K562 (cell line): ENCODE data around the gene KCNK1. TPM values are rescaled to one million over a fixed set of nuclear protein-coding genes. Genes with fewer than 3 reads are reported as not detected.

ENCODE experiments used
- ARID2 ChIP-seq: fragments of 450-650 bp; IDR thresholded peaks from 2 replicates; pipeline ENCODE4 v1.6.1; 2017; ENCODE audit warnings: antibody characterized with exemption, mild to moderate bottlenecking
- BRCA1 ChIP-seq, 2 experiments: fragments of 450-650 bp in 1 of 2; sonication (generic) in 1 of 2; formaldehyde crosslinking in 1 of 2; IDR thresholded peaks; 2 replicates each; pipeline versions ENCODE4 v1.5.0 to v1.6.1; 2017 to 2020; ENCODE audit warnings: mild to moderate bottlenecking in 1 of 2, missing genetic modification reagents in 1 of 2
- EGR1 ChIP-seq: fragments of 450-650 bp; conservative IDR thresholded peaks from 2 replicates; pipeline ENCODE4 v1.6.1; 2017; ENCODE audit warnings: mild to moderate bottlenecking
- FUS ChIP-seq: fragments of 200-400 bp; formaldehyde crosslinking; optimal IDR thresholded peaks from 2 replicates; pipeline ENCODE3; 2017; ENCODE audit warnings: low read depth, low read length
- HDAC2 ChIP-seq: fragments of 450-650 bp; IDR thresholded peaks from 2 replicates; pipeline ENCODE4 v1.6.1; 2016; ENCODE audit warnings: mild to moderate bottlenecking
- JUN ChIP-seq, 2 experiments: sonication (generic) in 1 of 2; formaldehyde crosslinking in 1 of 2; IDR thresholded peaks; 2 replicates each; pipeline versions ENCODE4 v1.6.1 to v1.8.0; 2012 to 2022; ENCODE audit warnings: borderline replicate concordance in 2 of 2, mild to moderate bottlenecking in 2 of 2, improper control_type of control experiment in 1 of 2, low read depth in 1 of 2, low read length in 1 of 2, missing genetic modification reagents in 1 of 2
- JUND ChIP-seq, 2 experiments: IDR thresholded peaks; 2 replicates in 1 of 2; 3 replicates in 1 of 2; pipeline ENCODE4 v1.6.1; 2011; ENCODE audit warnings: borderline replicate concordance in 2 of 2, low read depth in 2 of 2, low read length in 2 of 2, improper control_type of control experiment in 1 of 2, missing biosample characterization in 1 of 2, missing genetic modification characterization in 1 of 2, missing genetic modification reagents in 1 of 2
- NFE2 ChIP-seq: IDR thresholded peaks from 2 replicates; pipeline ENCODE4 v1.6.1; 2014; ENCODE audit warnings: antibody characterized with exemption, low read depth
- NFRKB ChIP-seq: fragments of 450-650 bp; IDR thresholded peaks from 2 replicates; pipeline ENCODE4 v1.6.1; 2016; ENCODE audit warnings: low read depth
- PKNOX1 ChIP-seq: fragments of 450-650 bp; IDR thresholded peaks from 2 replicates; pipeline ENCODE4 v1.6.1; 2016
- POLR2A ChIP-seq: fragments of 450-650 bp; conservative IDR thresholded peaks from 2 replicates; pipeline ENCODE4 v1.6.1; 2016
- PYGO2 ChIP-seq: fragments of 450-650 bp; IDR thresholded peaks from 2 replicates; pipeline ENCODE4 v1.6.1; 2016; ENCODE audit warnings: mild to moderate bottlenecking, missing genetic modification characterization, moderate library complexity, missing compliant biosample characterization
- RNF2 ChIP-seq: sonication (generic); IDR thresholded peaks from 2 replicates; pipeline ENCODE4 v1.6.1; 2016
- SNIP1 ChIP-seq: fragments of 450-650 bp; IDR thresholded peaks from 2 replicates; pipeline ENCODE4 v1.7.1; 2017; ENCODE audit warnings: low read depth, mild to moderate bottlenecking
- TARDBP ChIP-seq: fragments of 450-650 bp; IDR thresholded peaks from 2 replicates; pipeline ENCODE4 v1.6.1; 2016
- TSC22D4 ChIP-seq: fragments of 450-650 bp; IDR thresholded peaks from 2 replicates; pipeline ENCODE4 v1.6.1; 2016; ENCODE audit warnings: missing genetic modification characterization, missing biosample characterization, control low read depth
- ZBTB17 ChIP-seq: fragments of 450-650 bp; formaldehyde crosslinking; IDR thresholded peaks from 2 replicates; pipeline ENCODE4 v1.4.0; 2020; ENCODE audit warnings: mild to moderate bottlenecking
- ZBTB33 ChIP-seq: sonication (generic); formaldehyde crosslinking; IDR thresholded peaks from 2 replicates; pipeline ENCODE4 v1.8.1; 2023; ENCODE audit warnings: mild to moderate bottlenecking, missing genetic modification reagents
- ZNF140 ChIP-seq: fragments of 250-450 bp; sonication (Bioruptor Pico); IDR thresholded peaks from 2 replicates; pipeline ENCODE4 v1.8.0; 2021; ENCODE audit warnings: moderate library complexity, mild to moderate bottlenecking, inconsistent platforms
- ZNF77 ChIP-seq: fragments of 250-450 bp; sonication (Bioruptor Pico); IDR thresholded peaks from 2 replicates; pipeline ENCODE4 v1.5.0; 2020
- polyA plus RNA-seq, 8 experiments: library from polyadenylated mRNA; depleted of rRNA in 4 of 8; stranded (reverse) in 5 of 8; unstranded in 3 of 8; fragments of >200 nt; fragmentation: Nextera tagmentation in 2 of 8; fragmentation: Illumina TruSeq in 1 of 8; extraction: Ambion mirVana in 2 of 8; extraction: Trizol in 1 of 8; gene quantifications; 2 replicates each; pipeline versions ENCODE4 v1.2.1 to v1.2.3, GENCODE V29; 2011 to 2014; ENCODE audit warnings: inconsistent platforms in 1 of 8, missing spikeins in 1 of 8
- total RNA-seq, 7 experiments: library from RNA; depleted of rRNA in 6 of 7; stranded (reverse); fragments of >200 nt in 6 of 7; fragmentation: Illumina TruSeq in 2 of 7; extraction: Trizol in 2 of 7; gene quantifications; 2 replicates each; pipeline versions ENCODE4 v1.2.1 to v1.2.3, GENCODE V29; 2011 to 2021; ENCODE audit warnings: low replicate concordance in 1 of 7
- TF ChIP-seq, protein P1 (sequence below): fragments of 250-450 bp; sonication (Bioruptor Pico); IDR thresholded peaks from 2 replicates; pipeline ENCODE4 v1.5.0; 2021; ENCODE audit warnings: mild to moderate bottlenecking, borderline replicate concordance
- TF ChIP-seq, protein P2 (sequence below), 2 experiments: fragments of 450-650 bp; conservative IDR thresholded peaks; 2 replicates each; pipeline ENCODE4 v1.6.1; 2017; ENCODE audit warnings: mild to moderate bottlenecking in 2 of 2, moderate library complexity in 2 of 2

KCNK1 gene
- total and polyA plus RNA-seq, 9 of the 15 experiments (the other 6 are each of a cell fraction or from before 2014, with no cell fraction given) = 3.1 to 22.7 (median 6.0) TPM

DNA sequence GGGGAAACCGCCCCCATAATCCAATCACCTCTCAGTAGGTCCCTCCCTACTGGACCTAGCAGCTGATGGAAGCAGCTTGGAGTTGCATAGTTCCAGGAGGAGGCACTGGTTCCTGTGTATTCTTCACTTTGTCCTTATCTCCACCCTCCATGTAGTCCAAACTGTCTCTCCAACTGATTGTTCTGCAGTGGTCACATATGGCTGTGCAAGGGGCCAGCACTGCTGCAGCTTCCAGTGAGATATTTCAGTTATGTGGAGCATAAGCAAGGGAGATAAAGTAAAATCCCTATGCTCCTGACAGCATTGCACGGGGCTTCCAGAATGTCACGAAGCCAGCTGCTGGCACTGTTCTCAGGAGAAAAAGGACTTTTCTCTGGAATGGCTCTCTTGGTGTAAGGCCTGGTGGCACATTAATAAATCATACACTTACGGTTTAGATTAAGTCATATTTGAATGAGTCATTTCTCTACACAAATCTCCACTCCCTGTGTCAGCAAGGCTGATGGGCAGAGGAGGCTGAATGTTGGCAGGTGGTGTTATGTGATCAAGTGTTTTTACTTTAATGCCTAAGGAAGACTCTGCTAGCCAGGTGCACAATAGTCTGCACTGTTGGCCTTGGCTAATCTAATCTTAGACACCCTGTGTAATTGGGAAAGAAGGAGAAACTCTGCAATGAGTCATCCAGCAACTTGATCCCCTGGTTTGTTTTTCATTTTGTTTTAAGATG lies 93.4 kb downstream of the KCNK1 start (continued):
- TF ChIP-seq PKNOX1 (peak; percentile 75), ZBTB33 (CRISPR knock-in tag) (0 out of 2 replicates have a peak, but pooled peaks have one; percentile 24), JUND (IDR thresholded peaks at IDR 0.05; ENCODE audit: borderline replicate concordance, low read depth, low read length) (peak; percentile 94), JUND (tag; IDR thresholded peaks at IDR 0.05; ENCODE audit: borderline replicate concordance, low read depth, low read length) (peak; percentile 91; the same call in 2 of the 3 replicates), NFRKB (no peak), POLR2A (no peak), ZNF140 (CRISPR knock-in tag) (no peak), NFE2 (no peak), ZBTB17 (no peak), TARDBP (no peak; the same call in 1 of the 2 replicates), PYGO2 (tag) (no peak), TSC22D4 (tag) (no peak), EGR1 (peak; percentile 64; the same call in 1 of the 2 replicates), ZNF77 (CRISPR knock-in tag) (no peak), ARID2 (no peak), SNIP1 (no peak), BRCA1 (IDR thresholded peaks at IDR 0.05) (no peak), BRCA1 (CRISPR knock-in tag; IDR thresholded peaks at IDR 0.05) (no peak), FUS (no peak), JUN (IDR thresholded peaks at IDR 0.05; ENCODE audit: borderline replicate concordance, low read depth, low read length) (peak; percentile 87), JUN (CRISPR knock-in tag; IDR thresholded peaks at IDR 0.05; ENCODE audit: borderline replicate concordance) (no peak), HDAC2 (peak; percentile 83), RNF2 (no peak; the same call in 1 of the 2 replicates)
- TF ChIP-seq, protein P1, sequence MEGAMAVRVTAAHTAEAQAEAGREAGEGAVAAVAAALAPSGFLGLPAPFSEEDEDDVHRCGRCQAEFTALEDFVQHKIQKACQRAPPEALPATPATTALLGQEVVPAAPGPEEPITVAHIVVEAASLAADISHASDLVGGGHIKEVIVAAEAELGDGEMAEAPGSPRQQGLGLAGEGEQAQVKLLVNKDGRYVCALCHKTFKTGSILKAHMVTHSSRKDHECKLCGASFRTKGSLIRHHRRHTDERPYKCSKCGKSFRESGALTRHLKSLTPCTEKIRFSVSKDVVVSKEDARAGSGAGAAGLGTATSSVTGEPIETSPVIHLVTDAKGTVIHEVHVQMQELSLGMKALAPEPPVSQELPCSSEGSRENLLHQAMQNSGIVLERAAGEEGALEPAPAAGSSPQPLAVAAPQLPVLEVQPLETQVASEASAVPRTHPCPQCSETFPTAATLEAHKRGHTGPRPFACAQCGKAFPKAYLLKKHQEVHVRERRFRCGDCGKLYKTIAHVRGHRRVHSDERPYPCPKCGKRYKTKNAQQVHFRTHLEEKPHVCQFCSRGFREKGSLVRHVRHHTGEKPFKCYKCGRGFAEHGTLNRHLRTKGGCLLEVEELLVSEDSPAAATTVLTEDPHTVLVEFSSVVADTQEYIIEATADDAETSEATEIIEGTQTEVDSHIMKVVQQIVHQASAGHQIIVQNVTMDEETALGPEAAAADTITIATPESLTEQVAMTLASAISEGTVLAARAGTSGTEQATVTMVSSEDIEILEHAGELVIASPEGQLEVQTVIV (CRISPR knock-in tag) = no peak
- TF ChIP-seq, protein P2, sequence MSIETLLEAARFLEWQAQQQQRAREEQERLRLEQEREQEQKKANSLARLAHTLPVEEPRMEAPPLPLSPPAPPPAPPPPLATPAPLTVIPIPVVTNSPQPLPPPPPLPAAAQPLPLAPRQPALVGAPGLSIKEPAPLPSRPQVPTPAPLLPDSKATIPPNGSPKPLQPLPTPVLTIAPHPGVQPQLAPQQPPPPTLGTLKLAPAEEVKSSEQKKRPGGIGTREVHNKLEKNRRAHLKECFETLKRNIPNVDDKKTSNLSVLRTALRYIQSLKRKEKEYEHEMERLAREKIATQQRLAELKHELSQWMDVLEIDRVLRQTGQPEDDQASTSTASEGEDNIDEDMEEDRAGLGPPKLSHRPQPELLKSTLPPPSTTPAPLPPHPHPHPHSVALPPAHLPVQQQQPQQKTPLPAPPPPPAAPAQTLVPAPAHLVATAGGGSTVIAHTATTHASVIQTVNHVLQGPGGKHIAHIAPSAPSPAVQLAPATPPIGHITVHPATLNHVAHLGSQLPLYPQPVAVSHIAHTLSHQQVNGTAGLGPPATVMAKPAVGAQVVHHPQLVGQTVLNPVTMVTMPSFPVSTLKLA (conservative IDR thresholded peaks at IDR 0.05) = peak in 1 of 2 experiments; percentile 69; a peak in 2 of 4 replicates
